ENCODE measurements around the gene PITPNM3.

The PITPNM3 gene

GRCh38 chr17:6462692-6463091 lies 93.7 kb downstream of the PITPNM3 start:
- no peak for DNase-seq (ENCODE audit: low read depth)

- no peak for DNase-seq (ENCODE audit: low read depth)
These were observed 94.4 kb downstream of the PITPNM3 start for GRCh38 chr17:6461792-6462524.

- no peak for DNase-seq (ENCODE audit: low read depth)
These were observed 95.1 kb downstream of the PITPNM3 start for GRCh38 chr17:6461246-6461645.

- no peak for DNase-seq (ENCODE audit: low read depth)
These were observed 95.7 kb downstream of the PITPNM3 start for GRCh38 chr17:6460531-6461161.

- no peak for DNase-seq (ENCODE audit: low read depth)
These were observed 97.8 kb downstream of the PITPNM3 start for GRCh38 chr17:6458460-6458950.

GRCh38 chr17:6457688-6458459 lies 98.5 kb downstream of the PITPNM3 start:
- DNase-seq (ENCODE audit: low read depth): no peak

GRCh38 chr17:6456914-6457687 lies 99.3 kb downstream of the PITPNM3 start:
- peak; percentile 49 for DNase-seq (ENCODE audit: low read depth)

- no peak for DNase-seq (ENCODE audit: low read depth)
These were observed 100.0 kb downstream of the PITPNM3 start for GRCh38 chr17:6456321-6456720.

- DNase-seq (ENCODE audit: low read depth): no peak
These were observed 101.0 kb downstream of the PITPNM3 start for GRCh38 chr17:6455321-6455705.

GRCh38 chr17:6454495-6455320 lies 101.6 kb downstream of the PITPNM3 start:
- no peak for DNase-seq (ENCODE audit: low read depth)

- DNase-seq (ENCODE audit: low read depth): no peak
These were observed 102.9 kb downstream of the PITPNM3 start for GRCh38 chr17:6453279-6454024.

GRCh38 chr17:6452471-6453266 lies 103.7 kb downstream of the PITPNM3 start:
- no peak for DNase-seq (ENCODE audit: low read depth)

- no peak for DNase-seq (ENCODE audit: low read depth)
These were observed 105.2 kb downstream of the PITPNM3 start for GRCh38 chr17:6450926-6451832.

- DNase-seq (ENCODE audit: low read depth): no peak
These were observed 107.0 kb downstream of the PITPNM3 start for GRCh38 chr17:6449307-6449706.

GRCh38 chr17:6448473-6448872 lies 107.9 kb downstream of the PITPNM3 start:
- DNase-seq (ENCODE audit: low read depth): no peak

- DNase-seq (ENCODE audit: low read depth): no peak
These were observed 109.7 kb downstream of the PITPNM3 start for GRCh38 chr17:6446516-6447100.

- DNase-seq (ENCODE audit: low read depth): no peak
These were observed 111.6 kb downstream of the PITPNM3 start for GRCh38 chr17:6444571-6445335.

Measured in HS-5 (cell line).